Colonic mucosa (tissue), 4 donors: ENCODE results near the gene BCCIP. TPM values are rescaled to one million over a fixed set of nuclear protein-coding genes. Genes with fewer than 3 reads are reported as not detected.

Source experiments
- DNase-seq: peaks from one replicate; pipeline ENCODE4 v3.0.0-alpha.2; 2020
- H3K27ac ChIP-seq: fragments of 200-600 bp; one replicate; pipeline ENCODE4 v1.8.0; 2021
- H3K27me3 ChIP-seq: fragments of 200-600 bp; one replicate; pipeline ENCODE4 v1.8.0; 2021
- H3K36me3 ChIP-seq: fragments of 200-600 bp; one replicate; pipeline ENCODE4 v1.8.0; 2021
- H3K4me1 ChIP-seq: fragments of 200-600 bp; one replicate; pipeline ENCODE4 v1.8.0; 2021; ENCODE audit warnings: mild to moderate bottlenecking
- H3K4me3 ChIP-seq: fragments of 200-600 bp; one replicate; pipeline ENCODE4 v1.8.0; 2021
- H3K9ac ChIP-seq, 2 donors: one replicate each; pipeline ENCODE4 v1.7.0; 2013; ENCODE audit warnings: control low read depth in 2 of 2, low read depth in 2 of 2, low read length in 2 of 2
- H3K9me3 ChIP-seq: fragments of 200-600 bp; one replicate; pipeline ENCODE4 v1.8.0; 2021
- CTCF ChIP-seq: fragments of 200-600 bp; IDR thresholded peaks from one replicate; pipeline ENCODE4 v1.8.0; 2022; ENCODE audit warnings: antibody characterized with exemption, mild to moderate bottlenecking
- intact Hi-C: fragments of 100-400 bp; cut with DNase I; formaldehyde crosslinking; loops from one replicate; pipeline ENCODE4 v1.14.1; 2022
- total RNA-seq, 2 donors: library from RNA; stranded (reverse); fragmentation: NEBNext Ultra II Directional in 1 of 2; extraction: Animal tissue kit (Norgen Biotek cat#: 25700) in 1 of 2; gene quantifications; one replicate each; pipeline ENCODE4 v1.2.1, GENCODE V29; 2021
- donor health status: healthy.
- donor health status: DM: no; HTN: no; CAD: no.
- donor health status: DM: no; HTN: no; CAD: no.

Gene BCCIP
- total RNA-seq, 2 donors from 2014 or later = 36.0 to 67.2 TPM

- H3K27ac ChIP-seq = no peak overlapping the region
- no peak for DNase-seq
- intact Hi-C loops = no loop called here
- no peaks in the 10 kb centered on the region for H3K27me3 ChIP-seq
- no peak overlapping the region for H3K4me3 ChIP-seq
- no peaks in the 10 kb centered on the region for H3K36me3 ChIP-seq
- no peaks in the 10 kb centered on the region for H3K4me1 ChIP-seq
- no peaks in the 10 kb centered on the region for H3K9me3 ChIP-seq
- TF ChIP-seq CTCF = no peak
- no peak overlapping the region for H3K9ac ChIP-seq
Observed at GRCh38 chr10:125778556-125778955, 44.8 kb upstream of the BCCIP start.

- Histone ChIP-seq H3K9ac (no peak overlapping the region), H3K27me3 (no peaks in the 10 kb centered on the region), H3K9me3 (no peaks in the 10 kb centered on the region), H3K36me3 (no peaks in the 10 kb centered on the region), H3K27ac (no peak overlapping the region), H3K4me1 (no peaks in the 10 kb centered on the region), H3K4me3 (no peak overlapping the region)
- DNase-seq = no peak
- intact Hi-C loops = no loop called here
- no peak for TF ChIP-seq CTCF
Observed at GRCh38 chr10:125779403-125780327, 43.7 kb upstream of the BCCIP start.

- H3K9ac ChIP-seq = no peak overlapping the region
- H3K27me3 ChIP-seq = no peaks in the 10 kb centered on the region
- intact Hi-C loops = no loop called here
- H3K4me1 ChIP-seq = no peaks in the 10 kb centered on the region
- DNase-seq = no peak
- no peaks in the 10 kb centered on the region for H3K36me3 ChIP-seq
- no peaks in the 10 kb centered on the region for H3K9me3 ChIP-seq
- no peak for TF ChIP-seq CTCF
- H3K27ac ChIP-seq = no peak overlapping the region
- no peak overlapping the region for H3K4me3 ChIP-seq
Observed at GRCh38 chr10:125781374-125781773, 42.0 kb upstream of the BCCIP start.

- H3K27ac ChIP-seq = no peak overlapping the region
- no peaks in the 10 kb centered on the region for H3K27me3 ChIP-seq
- no peak overlapping the region for H3K4me3 ChIP-seq
- H3K9me3 ChIP-seq = no peaks in the 10 kb centered on the region
- H3K36me3 ChIP-seq = no peaks in the 10 kb centered on the region
- no peak for DNase-seq
- TF ChIP-seq CTCF = no peak
- no peaks in the 10 kb centered on the region for H3K4me1 ChIP-seq
- no peak overlapping the region for H3K9ac ChIP-seq
- intact Hi-C loops = no loop called here
Observed at GRCh38 chr10:125782054-125782453, 41.3 kb upstream of the BCCIP start.

DNA sequence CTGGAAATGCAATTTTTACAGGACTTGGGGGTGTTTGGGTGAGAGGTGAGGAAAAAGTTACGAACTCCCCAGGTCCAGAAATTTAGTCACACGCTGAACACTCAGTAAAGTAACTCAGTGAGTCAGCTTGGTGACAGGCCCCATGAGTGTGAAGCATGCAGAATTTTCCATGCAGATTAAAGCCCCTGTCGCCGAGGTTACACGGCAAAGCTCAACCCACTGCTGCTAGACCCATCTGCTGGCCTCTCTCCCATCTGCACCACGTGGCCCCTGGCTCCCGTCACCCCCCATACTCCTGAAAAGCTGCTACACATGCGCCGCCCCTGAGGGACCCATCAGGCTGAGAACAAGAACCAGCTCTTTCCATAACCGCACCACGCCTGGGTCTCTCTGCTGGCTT is 40.7 kb upstream of the BCCIP start:
- DNase-seq = no peak
- H3K4me1 ChIP-seq = no peaks in the 10 kb centered on the region
- H3K36me3 ChIP-seq = no peaks in the 10 kb centered on the region
- H3K9ac ChIP-seq = no peak overlapping the region
- H3K27ac ChIP-seq = no peak overlapping the region
- TF ChIP-seq CTCF = no peak
- H3K9me3 ChIP-seq = no peaks in the 10 kb centered on the region
- H3K27me3 ChIP-seq = no peaks in the 10 kb centered on the region
- H3K4me3 ChIP-seq = no peak overlapping the region
- intact Hi-C loops = no loop called here
